B cell (primary cell): ENCODE data around the gene FMOD.

Experiments
- CTCF ChIP-seq: fragments of 200-600 bp; IDR thresholded peaks from one replicate; pipeline ENCODE4 v1.8.0; 2022; ENCODE audit warnings: antibody characterized with exemption, mild to moderate bottlenecking
- EZH2 ChIP-seq: IDR thresholded peaks from 2 replicates; pipeline ENCODE4 v1.6.1; 2012; ENCODE audit warnings: borderline replicate concordance, low read depth, mild to moderate bottlenecking, moderate library complexity, low read length; ENCODE audit not compliant: insufficient read depth, poor library complexity, severe bottlenecking

DNA sequence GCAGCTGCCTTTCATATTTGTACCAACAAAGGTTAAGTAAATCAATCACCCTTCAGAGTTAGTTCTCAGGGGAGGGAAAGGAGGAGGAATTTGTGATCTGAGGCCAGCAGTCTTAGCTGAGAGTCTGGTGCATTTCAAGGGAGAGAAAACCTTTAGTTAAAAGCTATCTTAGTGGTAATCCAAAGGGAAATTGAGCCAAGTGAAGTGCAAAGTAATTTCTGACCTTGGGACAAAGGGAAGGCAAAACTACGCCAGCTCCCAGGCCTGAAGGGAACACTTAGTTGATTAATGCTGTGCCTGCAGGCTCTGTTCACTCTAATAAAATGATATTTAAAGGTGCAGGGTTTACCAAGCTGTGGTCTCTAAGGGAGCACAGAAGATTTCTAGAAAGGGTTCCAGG is 23.1 kb upstream of the FMOD start:
- TF ChIP-seq CTCF, result no peak
- no peak for TF ChIP-seq EZH2
